Effector CD8-positive, alpha-beta T cell (primary cell): ENCODE data around the gene TBC1D10A.

ENCODE experiments used
- DNase-seq: peaks from one replicate; lab custom pipeline; 2025; lab: John Stamatoyannopoulos, UW
- total RNA-seq, 4 experiments: gene quantifications; one replicate each; lab custom pipeline; 2026; lab: John Stamatoyannopoulos, UW

The TBC1D10A gene
- total RNA-seq = 15.7 to 48.2 (median 36.7) reads per million in 4 experiments

- peak; percentile 91 for DNase-seq
Measured at GRCh38 chr22:30326706-30327362, at the start of gene TBC1D10A. TBC1D10A (minus strand) TSS chr22:30326941; CDS start chr22:30326881, 60 bp downstream.

- no peak for DNase-seq
Measured at GRCh38 chr22:30375312-30375849, 48.6 kb upstream of the TBC1D10A start.

- DNase-seq = no peak
Measured at GRCh38 chr22:30373331-30374325, 46.9 kb upstream of the TBC1D10A start.

GRCh38 chr22:30372915-30373314 is 46.2 kb upstream of the TBC1D10A start:
- DNase-seq = no peak

GRCh38 chr22:30371981-30372380 is 45.2 kb upstream of the TBC1D10A start:
- DNase-seq = no peak

GRCh38 chr22:30371321-30371720 is 44.6 kb upstream of the TBC1D10A start:
- DNase-seq = no peak

GRCh38 chr22:30370641-30371230 is 44.0 kb upstream of the TBC1D10A start:
- no peak for DNase-seq

GRCh38 chr22:30368420-30368819 is 41.7 kb upstream of the TBC1D10A start:
- DNase-seq = no peak

GRCh38 chr22:30365891-30366290 is 39.1 kb upstream of the TBC1D10A start:
- DNase-seq = no peak

GRCh38 chr22:30362651-30363281 is 36.0 kb upstream of the TBC1D10A start:
- DNase-seq = no peak

GRCh38 chr22:30361916-30362650 is 35.3 kb upstream of the TBC1D10A start:
- no peak for DNase-seq

- DNase-seq = no peak
Measured at GRCh38 chr22:30358541-30358940, 31.8 kb upstream of the TBC1D10A start.

GRCh38 chr22:30357650-30358215 is 31.0 kb upstream of the TBC1D10A start:
- no peak for DNase-seq

GRCh38 chr22:30357236-30357570 is 30.5 kb upstream of the TBC1D10A start:
- DNase-seq = peak; percentile 57

GRCh38 chr22:30356449-30357235 is 29.9 kb upstream of the TBC1D10A start, which contains the start of the genes CCDC157 and SF3A1:
CCDC157 (plus strand) TSS chr22:30357007; CDS start chr22:30366001, 8,994 bp downstream.
SF3A1 (minus strand) TSS chr22:30356894; CDS start chr22:30356792, 102 bp downstream.
- DNase-seq = peak; percentile 75

GRCh38 chr22:30354644-30355043 is 27.9 kb upstream of the TBC1D10A start:
- DNase-seq = no peak

- no peak for DNase-seq
Measured at GRCh38 chr22:30351226-30351625, 24.5 kb upstream of the TBC1D10A start.

GRCh38 chr22:30348809-30349208 is 22.1 kb upstream of the TBC1D10A start:
- DNase-seq = no peak

GRCh38 chr22:30348404-30348803 is 21.7 kb upstream of the TBC1D10A start:
- no peak for DNase-seq
